OCI-LY7 (cell line): ENCODE data around the gene SLC44A3.

ENCODE experiments used
- EZH2phosphoT487 ChIP-seq: fragments of 200-600 bp; sonication (generic); IDR thresholded peaks from 2 replicates; pipeline ENCODE4 v1.6.1; 2018; ENCODE audit warnings: low read depth, borderline replicate concordance, mild to moderate bottlenecking, mixed run types, antibody characterized with exemption, low read length, moderate library complexity, mixed read lengths
- TF ChIP-seq, protein P1 (sequence below): fragments of 200-600 bp; sonication (generic); conservative IDR thresholded peaks from 2 replicates; pipeline ENCODE4 v1.5.1; 2014; ENCODE audit warnings: mild to moderate bottlenecking, antibody characterized with exemption, low read length, moderate library complexity, mixed read lengths

GRCh38 chr1:94862718-94863117 lies 42.6 kb downstream of the SLC44A3 start:
- TF ChIP-seq, protein P1, sequence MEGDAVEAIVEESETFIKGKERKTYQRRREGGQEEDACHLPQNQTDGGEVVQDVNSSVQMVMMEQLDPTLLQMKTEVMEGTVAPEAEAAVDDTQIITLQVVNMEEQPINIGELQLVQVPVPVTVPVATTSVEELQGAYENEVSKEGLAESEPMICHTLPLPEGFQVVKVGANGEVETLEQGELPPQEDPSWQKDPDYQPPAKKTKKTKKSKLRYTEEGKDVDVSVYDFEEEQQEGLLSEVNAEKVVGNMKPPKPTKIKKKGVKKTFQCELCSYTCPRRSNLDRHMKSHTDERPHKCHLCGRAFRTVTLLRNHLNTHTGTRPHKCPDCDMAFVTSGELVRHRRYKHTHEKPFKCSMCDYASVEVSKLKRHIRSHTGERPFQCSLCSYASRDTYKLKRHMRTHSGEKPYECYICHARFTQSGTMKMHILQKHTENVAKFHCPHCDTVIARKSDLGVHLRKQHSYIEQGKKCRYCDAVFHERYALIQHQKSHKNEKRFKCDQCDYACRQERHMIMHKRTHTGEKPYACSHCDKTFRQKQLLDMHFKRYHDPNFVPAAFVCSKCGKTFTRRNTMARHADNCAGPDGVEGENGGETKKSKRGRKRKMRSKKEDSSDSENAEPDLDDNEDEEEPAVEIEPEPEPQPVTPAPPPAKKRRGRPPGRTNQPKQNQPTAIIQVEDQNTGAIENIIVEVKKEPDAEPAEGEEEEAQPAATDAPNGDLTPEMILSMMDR = no peak
- TF ChIP-seq EZH2phosphoT487 = no peak
